ENCODE measurements around the gene OCIAD2. TPM values are rescaled to one million over a fixed set of nuclear protein-coding genes. Genes with fewer than 3 reads are reported as not detected.
A peak's percentile ranks its signal among the peaks of the same experiment; 100 is the strongest.
"Not testable (repeated sequence)": the region's sequence is repeated elsewhere in the genome, so short reads cannot be mapped to it uniquely, and the experiment has no call there.

Gene OCIAD2
- total and polyA plus RNA-seq, 3 experiments from 2014 or later: 55.7 to 184 (median 60.0) TPM

- H3K4me1 ChIP-seq (ENCODE audit: insufficient read depth, low read length); H3K27ac Mint-ChIP-seq; H3K27me3 ChIP-seq (ENCODE audit: insufficient read depth, low read length, poor library complexity, severe bottlenecking); H3K4me3 ChIP-seq (ENCODE audit: low read length); CTCF ChIA-PET; H3K36me3 ChIP-seq (ENCODE audit: insufficient read depth, low read length); DNase-seq; H3K27me3 Mint-ChIP-seq; H3K27ac ChIP-seq (ENCODE audit: low read depth, low read length); POLR2A ChIA-PET; H3K9me3 ChIP-seq (ENCODE audit: low read length); H3K4me1 Mint-ChIP-seq: not testable (repeated sequence)
- H3K36me3 Mint-ChIP-seq: peaks cover 1 to 20% (median 2%) of the 10 kb centered on the region in 3 donors
- H3K9me3 Mint-ChIP-seq: peaks cover 0 to 11% (median 8%) of the 10 kb centered on the region in 5 donors
- H3K4me3 Mint-ChIP-seq: peak overlapping the region in 1 of 7 donors; percentile 27
Measured at GRCh38 chr4:48923065-48923464, 16.5 kb upstream of the OCIAD2 start.

DNA sequence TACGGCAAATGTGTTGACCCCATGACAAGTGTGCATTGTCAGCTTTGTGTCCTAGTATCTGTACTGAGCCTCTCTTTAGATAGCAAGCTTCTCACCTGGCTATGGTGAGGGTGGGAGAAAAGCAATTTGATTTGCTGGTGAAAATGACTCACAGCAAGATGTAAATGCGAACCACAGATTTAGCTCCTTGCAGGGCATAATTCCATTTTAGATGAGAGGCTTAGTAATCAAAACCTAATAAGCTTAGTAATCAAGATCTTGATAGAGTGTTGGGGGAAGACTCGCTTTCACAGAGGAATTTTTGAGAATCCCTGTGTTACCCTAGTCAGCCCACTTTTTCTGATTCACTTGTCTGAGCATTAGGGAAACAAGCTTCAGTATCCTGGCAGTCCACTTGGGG lies 7.7 kb upstream of the OCIAD2 start:
- Mint-ChIP-seq H3K36me3 (no peaks in the 10 kb centered on the region), H3K27ac (no peak overlapping the region), H3K27me3 (peaks cover 3 to 6% of the 10 kb centered on the region in 2 donors), H3K4me3 (no peak overlapping the region), H3K4me1 (no peaks in the 10 kb centered on the region), H3K9me3 (peaks cover 0 to 3% (median under 1%) of the 10 kb centered on the region in 5 donors)
- Histone ChIP-seq H3K36me3 (ENCODE audit: insufficient read depth, low read length) (no peaks in the 10 kb centered on the region), H3K27me3 (ENCODE audit: insufficient read depth, low read length, poor library complexity, severe bottlenecking) (no peaks in the 10 kb centered on the region), H3K9me3 (ENCODE audit: low read length) (no peaks in the 10 kb centered on the region), H3K27ac (ENCODE audit: low read depth, low read length) (no peak overlapping the region), H3K4me1 (ENCODE audit: insufficient read depth, low read length) (no peaks in the 10 kb centered on the region), H3K4me3 (ENCODE audit: low read length) (no peak overlapping the region)
- ChIA-PET POLR2A (no interaction called here), CTCF (interaction anchor here (1.6 kb wide), 1 partner anchor 17 kb away, joined by 4 read pairs; no protein-coding TSS in a partner anchor)
- DNase-seq: no peak

DNA sequence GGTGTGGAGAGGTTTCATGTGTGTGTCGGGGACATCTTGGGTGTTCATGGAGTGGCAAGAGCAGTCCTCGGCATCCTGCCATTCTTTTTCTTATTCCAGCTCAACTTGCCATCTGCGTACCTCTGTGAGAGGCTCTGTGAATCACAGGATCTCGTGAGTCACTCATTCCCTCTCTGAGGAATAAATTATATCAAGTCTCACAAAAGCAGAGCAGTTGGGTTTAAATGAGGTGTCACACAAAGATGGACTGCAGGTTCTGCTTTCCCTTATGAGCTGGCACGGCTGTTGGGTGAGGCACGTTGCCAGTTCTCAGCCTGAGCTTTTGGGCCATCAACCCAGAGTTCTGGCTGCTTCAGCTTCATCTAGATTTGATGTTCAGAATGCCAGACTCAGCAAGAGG lies 6.8 kb upstream of the OCIAD2 start:
- Histone ChIP-seq H3K4me3 (ENCODE audit: low read length) (no peak overlapping the region), H3K9me3 (ENCODE audit: low read length) (no peaks in the 10 kb centered on the region), H3K27ac (ENCODE audit: low read depth, low read length) (no peak overlapping the region), H3K4me1 (ENCODE audit: insufficient read depth, low read length) (no peaks in the 10 kb centered on the region), H3K36me3 (ENCODE audit: insufficient read depth, low read length) (no peaks in the 10 kb centered on the region), H3K27me3 (ENCODE audit: insufficient read depth, low read length, poor library complexity, severe bottlenecking) (no peaks in the 10 kb centered on the region)
- Mint-ChIP-seq H3K27ac (no peak overlapping the region), H3K27me3 (peaks cover 3 to 6% of the 10 kb centered on the region in 2 donors), H3K4me3 (no peak overlapping the region), H3K4me1 (peaks cover 0 to 2% (median 0%) of the 10 kb centered on the region in 3 donors), H3K36me3 (no peaks in the 10 kb centered on the region), H3K9me3 (no peaks in the 10 kb centered on the region)
- DNase-seq: no peak
- POLR2A ChIA-PET: no interaction called here
- CTCF ChIA-PET: no interaction called here

DNA sequence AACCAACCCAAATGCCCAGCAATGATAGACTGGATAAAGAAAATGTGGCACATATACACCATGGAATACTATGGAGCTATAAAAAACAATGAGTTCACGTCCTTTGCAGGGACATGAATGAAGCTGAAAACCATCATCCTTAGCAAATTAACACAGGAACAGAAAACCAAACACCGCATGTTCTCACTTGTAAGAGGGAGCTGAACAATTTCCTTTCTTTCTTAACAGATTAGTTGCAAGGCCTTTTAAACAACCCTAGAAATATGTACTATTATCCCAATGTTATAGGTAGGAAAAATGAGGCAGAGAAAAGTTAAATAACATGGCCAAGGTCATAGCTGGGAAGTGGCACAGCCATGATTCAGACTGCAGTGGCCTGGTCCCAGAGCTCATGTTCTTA lies 5.8 kb upstream of the OCIAD2 start:
- peaks cover 0 to 4% (median 3%) of the 10 kb centered on the region in 3 donors for H3K4me1 Mint-ChIP-seq
- no peak overlapping the region for H3K4me3 ChIP-seq (ENCODE audit: low read length)
- H3K27me3 ChIP-seq (ENCODE audit: insufficient read depth, low read length, poor library complexity, severe bottlenecking): no peaks in the 10 kb centered on the region

DNA sequence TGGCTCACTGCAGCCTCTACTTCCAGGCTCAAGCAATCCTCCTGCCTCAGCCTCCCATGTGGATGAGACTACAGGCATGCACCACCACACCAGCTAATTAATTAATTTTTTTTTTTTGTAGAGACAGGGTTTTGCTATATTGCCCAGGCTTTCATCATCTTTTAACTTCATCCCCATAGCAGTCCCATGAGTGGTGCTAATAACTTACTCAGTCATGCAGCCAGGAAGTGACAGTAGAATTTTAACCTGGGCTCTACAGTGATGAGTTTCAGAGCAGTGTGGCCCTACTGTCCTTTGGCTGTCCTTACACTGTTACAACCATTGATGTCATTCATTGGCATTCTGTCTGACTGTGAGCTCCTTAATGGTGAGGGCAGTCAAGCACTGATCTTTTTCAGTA lies 3.9 kb upstream of the OCIAD2 start:
- Mint-ChIP-seq H3K27ac (no peak overlapping the region), H3K27me3 (peaks cover 0 to 3% of the 10 kb centered on the region in 2 donors), H3K4me3 (no peak overlapping the region), H3K4me1 (peaks cover 14 to 19% (median 15%) of the 10 kb centered on the region in 3 donors), H3K9me3 (no peaks in the 10 kb centered on the region), H3K36me3 (peaks cover 0 to 5% (median 0%) of the 10 kb centered on the region in 3 donors)
- peaks cover 12% of the 10 kb centered on the region for H3K4me1 ChIP-seq (ENCODE audit: insufficient read depth, low read length)
- no peak overlapping the region for H3K4me3 ChIP-seq (ENCODE audit: low read length)
- no peaks in the 10 kb centered on the region for H3K9me3 ChIP-seq (ENCODE audit: low read length)
- no peak for DNase-seq
- CTCF ChIA-PET: no interaction called here
- H3K27ac ChIP-seq (ENCODE audit: low read depth, low read length): no peak overlapping the region
- H3K36me3 ChIP-seq (ENCODE audit: insufficient read depth, low read length): no peaks in the 10 kb centered on the region
- no peaks in the 10 kb centered on the region for H3K27me3 ChIP-seq (ENCODE audit: insufficient read depth, low read length, poor library complexity, severe bottlenecking)
- POLR2A ChIA-PET: no interaction called here

More for the DNA sequence above, 5.8 kb upstream of the OCIAD2 start:
- Mint-ChIP-seq H3K4me3 (no peak overlapping the region), H3K9me3 (no peaks in the 10 kb centered on the region), H3K36me3 (no peaks in the 10 kb centered on the region), H3K27ac (no peak overlapping the region), H3K27me3 (peaks cover 3 to 6% of the 10 kb centered on the region in 2 donors)
- H3K4me1 ChIP-seq (ENCODE audit: insufficient read depth, low read length): no peaks in the 10 kb centered on the region
- H3K9me3 ChIP-seq (ENCODE audit: low read length): no peaks in the 10 kb centered on the region
- DNase-seq: no peak
- POLR2A ChIA-PET: no interaction called here
- CTCF ChIA-PET: interaction anchor here (0.8 kb wide), 1 partner anchor 32 kb away, joined by 3 read pairs; no protein-coding TSS in a partner anchor
- H3K27ac ChIP-seq (ENCODE audit: low read depth, low read length): no peak overlapping the region
- H3K36me3 ChIP-seq (ENCODE audit: insufficient read depth, low read length): no peaks in the 10 kb centered on the region

GRCh38 chr4:48909697-48910096 lies 3.1 kb upstream of the OCIAD2 start:
- peak overlapping the region in 2 of 8 donors; percentile 26 to 92 for H3K27ac Mint-ChIP-seq
- peak overlapping the region in 1 of 7 donors; percentile 18 for H3K4me3 Mint-ChIP-seq

GRCh38 chr4:48908687-48909086 lies 2.1 kb upstream of the OCIAD2 start:
- Histone ChIP-seq H3K27me3 (ENCODE audit: insufficient read depth, low read length, poor library complexity, severe bottlenecking) (no peaks in the 10 kb centered on the region), H3K9me3 (ENCODE audit: low read length) (no peaks in the 10 kb centered on the region), H3K4me1 (ENCODE audit: insufficient read depth, low read length) (peaks cover 29% of the 10 kb centered on the region), H3K4me3 (ENCODE audit: low read length) (no peak overlapping the region), H3K36me3 (ENCODE audit: insufficient read depth, low read length) (peaks cover 5% of the 10 kb centered on the region), H3K27ac (ENCODE audit: low read depth, low read length) (no peak overlapping the region)
- POLR2A ChIA-PET: no interaction called here
- CTCF ChIA-PET: no interaction called here
- DNase-seq: no peak
- Mint-ChIP-seq H3K9me3 (no peaks in the 10 kb centered on the region), H3K4me1 (peaks cover 27 to 34% (median 28%) of the 10 kb centered on the region in 3 donors), H3K4me3 (peak overlapping the region in 5 of 7 donors; percentile 18 to 93 (median 33)), H3K36me3 (peaks cover 0 to 16% (median 3%) of the 10 kb centered on the region in 3 donors), H3K27ac (peak overlapping the region in 7 of 8 donors; percentile 17 to 88 (median 58)), H3K27me3 (peaks cover 0 to 3% of the 10 kb centered on the region in 2 donors)

More at GRCh38 chr4:48909697-48910096, 3.1 kb upstream of the OCIAD2 start:
- Histone ChIP-seq H3K9me3 (ENCODE audit: low read length) (no peaks in the 10 kb centered on the region), H3K27ac (ENCODE audit: low read depth, low read length) (no peak overlapping the region), H3K4me3 (ENCODE audit: low read length) (no peak overlapping the region), H3K27me3 (ENCODE audit: insufficient read depth, low read length, poor library complexity, severe bottlenecking) (no peaks in the 10 kb centered on the region), H3K4me1 (ENCODE audit: insufficient read depth, low read length) (peaks cover 20% of the 10 kb centered on the region), H3K36me3 (ENCODE audit: insufficient read depth, low read length) (no peaks in the 10 kb centered on the region)
- DNase-seq: no peak
- H3K27me3 Mint-ChIP-seq: peaks cover 0 to 3% of the 10 kb centered on the region in 2 donors
- H3K36me3 Mint-ChIP-seq: peaks cover 0 to 8% (median 3%) of the 10 kb centered on the region in 3 donors
- POLR2A ChIA-PET: no interaction called here
- CTCF ChIA-PET: no interaction called here
- peaks cover 22 to 27% (median 23%) of the 10 kb centered on the region in 3 donors for H3K4me1 Mint-ChIP-seq
- H3K9me3 Mint-ChIP-seq: no peaks in the 10 kb centered on the region

DNA sequence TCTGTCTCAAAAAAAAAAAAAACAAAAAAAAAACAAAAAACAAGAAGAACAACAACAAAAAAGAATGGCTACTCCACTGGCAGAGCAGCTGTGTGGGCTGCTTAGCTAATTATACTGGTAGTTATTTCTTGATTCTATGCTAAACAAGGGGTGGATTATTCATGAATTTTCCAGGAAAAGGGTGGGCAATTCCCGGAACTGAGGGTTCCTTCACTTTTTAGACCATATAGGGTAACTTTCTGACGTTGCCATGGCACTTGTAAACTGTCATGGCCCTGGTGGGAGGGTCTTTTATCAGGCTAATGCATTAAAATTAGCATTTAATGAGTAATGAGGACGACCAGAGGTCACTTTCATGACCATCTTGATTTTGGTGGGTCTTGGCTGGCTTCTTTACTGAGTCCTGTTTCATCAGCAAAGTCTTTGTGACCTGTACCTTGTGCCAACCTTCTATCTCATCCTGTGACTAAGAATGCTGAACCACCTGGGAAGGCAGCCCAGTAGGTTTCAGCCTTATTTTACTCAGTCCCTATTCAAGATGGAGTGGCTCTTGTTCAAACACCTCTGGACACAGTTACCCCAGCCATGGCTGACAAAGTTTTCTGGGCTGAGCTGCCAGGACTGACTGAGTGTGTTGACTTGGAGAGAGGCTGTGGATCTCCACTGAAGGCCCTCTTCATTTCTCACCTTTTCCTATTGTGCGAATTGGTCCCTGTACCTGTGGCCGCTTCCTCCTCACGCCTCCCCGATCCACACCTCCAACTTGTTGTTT lies 1.3 kb upstream of the OCIAD2 start:
- ChIA-PET POLR2A (no interaction called here), CTCF (interaction anchor here (1.2 to 1.7 kb wide), 2 partner anchors 17 to 80 kb away, joined by 3 read pairs; no protein-coding TSS in a partner anchor)
- Mint-ChIP-seq H3K36me3 (peaks cover 0 to 21% (median 3%) of the 10 kb centered on the region in 3 donors), H3K4me1 (peaks cover 27 to 38% (median 30%) of the 10 kb centered on the region in 3 donors), H3K4me3 (peak overlapping the region in 5 of 7 donors; percentile 10 to 93 (median 33)), H3K27me3 (peaks cover 0 to 3% of the 10 kb centered on the region in 2 donors), H3K27ac (peak overlapping the region in 6 of 8 donors; percentile 58 to 88 (median 83)), H3K9me3 (no peaks in the 10 kb centered on the region)
- no peak overlapping the region for H3K27ac ChIP-seq (ENCODE audit: low read depth, low read length)
- no peak overlapping the region for H3K4me3 ChIP-seq (ENCODE audit: low read length)
- peaks cover 33% of the 10 kb centered on the region for H3K4me1 ChIP-seq (ENCODE audit: insufficient read depth, low read length)
- peaks cover 5% of the 10 kb centered on the region for H3K36me3 ChIP-seq (ENCODE audit: insufficient read depth, low read length)
- no peak for DNase-seq
- no peaks in the 10 kb centered on the region for H3K27me3 ChIP-seq (ENCODE audit: insufficient read depth, low read length, poor library complexity, severe bottlenecking)
- H3K9me3 ChIP-seq (ENCODE audit: low read length): no peaks in the 10 kb centered on the region
